ENCODE data around the gene CFAP97D2.

DNA sequence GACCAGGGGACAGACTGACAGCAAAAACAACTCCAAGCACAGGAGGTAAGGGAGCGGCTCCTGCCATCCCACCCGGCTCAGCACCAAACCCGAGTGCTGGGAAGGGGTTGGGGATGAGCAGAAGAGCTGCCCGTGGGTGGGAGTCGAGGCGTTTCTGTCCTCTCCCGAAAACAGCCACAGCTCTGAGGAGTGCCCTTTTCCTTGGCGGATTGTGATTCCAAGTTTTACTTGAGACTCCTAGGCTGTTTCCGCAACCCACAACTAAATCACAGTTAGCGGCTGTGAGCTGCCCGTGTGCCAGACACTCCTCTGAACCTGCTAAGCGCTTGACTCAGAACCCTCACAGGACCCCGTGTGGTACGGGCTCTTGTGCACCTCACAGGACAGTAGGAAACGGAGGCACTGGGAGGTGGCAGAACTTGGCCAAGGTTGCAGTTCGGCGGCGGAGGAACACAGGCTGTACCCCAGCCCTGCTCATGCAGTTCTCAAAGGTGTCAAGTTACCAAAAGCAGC, 21.4 kb downstream of the CFAP97D2 start:
- TF ChIP-seq CTCF (IDR thresholded peaks at IDR 0.05; ENCODE audit: low read depth, low read length, poor library complexity, severe bottlenecking) = no peak
- no peak for TF ChIP-seq EZH2phosphoT487 (IDR thresholded peaks at IDR 0.05; ENCODE audit: borderline replicate concordance, low read length)

All from DOHH2 (cell line).